Activated CD8-positive, alpha-beta T cell treated with anti-CD3 and anti-CD28 coated beads, Interleukin-2, amount 10 ng/mL, durations not matched to agents 7 days and 5 days (primary cell): ENCODE measurements around the gene MLST8. TPM values are rescaled to one million over a fixed set of nuclear protein-coding genes. Genes with fewer than 3 reads are reported as not detected.
A peak's percentile ranks its signal among the peaks of the same experiment; 100 is the strongest.

Experiments
- ATAC-seq: fragments of 150-1000 bp; cut with Tn5 transposase; one replicate; pipeline ENCODE4 v1.10.0; 2021; ENCODE audit warnings: moderate library complexity
- CTCF ChIA-PET: fragments of 350-600 bp; sonication (Branson Sonifier 250); formaldehyde crosslinking; loops from one replicate; lab custom pipeline; 2021; ENCODE audit warnings: antibody characterized with exemption; lab: Charles Lee
- POLR2A ChIA-PET: fragments of 350-600 bp; sonication (Branson Sonifier 250); formaldehyde crosslinking; loops from one replicate; lab custom pipeline; 2021; ENCODE audit warnings: antibody characterized with exemption; lab: Charles Lee
- DNase-seq: peaks from one replicate; pipeline ENCODE4 v3.0.0-alpha.2; 2020
- H3K27ac Mint-ChIP-seq: one replicate; pipeline ENCODE4 v1.8.0; 2021; ENCODE audit warnings: mild to moderate bottlenecking, mixed read lengths
- H3K27me3 Mint-ChIP-seq: one replicate; pipeline ENCODE4 v1.8.0; 2021; ENCODE audit warnings: low read depth, mixed read lengths
- H3K36me3 Mint-ChIP-seq: one replicate; pipeline ENCODE4 v1.8.0; 2021; ENCODE audit warnings: low read depth, mixed read lengths
- H3K4me1 Mint-ChIP-seq: one replicate; pipeline ENCODE4 v1.8.0; 2021; ENCODE audit warnings: low read depth, mixed read lengths
- H3K4me3 Mint-ChIP-seq: one replicate; pipeline ENCODE4 v1.8.0; 2021; ENCODE audit warnings: mild to moderate bottlenecking, mixed read lengths
- H3K9me3 Mint-ChIP-seq: one replicate; pipeline ENCODE4 v1.8.0; 2022; ENCODE audit warnings: mixed read lengths; ENCODE audit not compliant: insufficient read depth
- total RNA-seq, 2 experiments: library from RNA; stranded (reverse); gene quantifications; one replicate each; pipeline ENCODE4 v1.2.3, GENCODE V29; 2021

The MLST8 gene
- total RNA-seq, 2 experiments from 2014 or later = 34.5 to 37.8 TPM

DNA sequence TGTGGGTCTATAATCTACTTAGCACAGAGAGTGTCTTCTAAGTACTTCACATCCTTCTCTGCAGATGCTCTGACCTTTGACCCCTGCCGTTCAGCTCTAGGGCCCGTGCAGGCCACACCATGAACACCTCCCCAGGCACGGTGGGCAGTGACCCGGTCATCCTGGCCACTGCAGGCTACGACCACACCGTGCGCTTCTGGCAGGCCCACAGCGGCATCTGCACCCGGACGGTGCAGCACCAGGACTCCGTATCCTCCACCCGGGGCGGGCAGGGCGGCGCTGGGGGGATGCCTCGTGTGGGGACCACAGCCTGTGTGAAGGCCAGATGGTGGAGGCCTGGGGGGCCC lies 686 bp downstream of the MLST8 start:
- Mint-ChIP-seq H3K27me3 (peaks cover 5% of the 10 kb centered on the region), H3K36me3 (peaks cover 18% of the 10 kb centered on the region), H3K4me3 (peak overlapping the region; percentile 86), H3K9me3 (no peaks in the 10 kb centered on the region), H3K4me1 (peaks cover 24% of the 10 kb centered on the region), H3K27ac (peak overlapping the region; percentile 84)
- DNase-seq = no peak
- ChIA-PET POLR2A (interaction anchor here (0.5 to 2.0 kb wide), 6 partner anchors 8 to 262 kb away, joined by 3 to 9 read pairs (median 4); partner anchors contain the start of genes ECI1, PGP, RPS2 and TRAF7), CTCF (interaction anchor here (1.1 to 2.1 kb wide), 3 partner anchors 9 to 51 kb away, joined by 3 to 6 read pairs (median 5); partner anchors contain the start of genes ECI1, PGP and TRAF7)
- ATAC-seq = peak; percentile 12

DNA sequence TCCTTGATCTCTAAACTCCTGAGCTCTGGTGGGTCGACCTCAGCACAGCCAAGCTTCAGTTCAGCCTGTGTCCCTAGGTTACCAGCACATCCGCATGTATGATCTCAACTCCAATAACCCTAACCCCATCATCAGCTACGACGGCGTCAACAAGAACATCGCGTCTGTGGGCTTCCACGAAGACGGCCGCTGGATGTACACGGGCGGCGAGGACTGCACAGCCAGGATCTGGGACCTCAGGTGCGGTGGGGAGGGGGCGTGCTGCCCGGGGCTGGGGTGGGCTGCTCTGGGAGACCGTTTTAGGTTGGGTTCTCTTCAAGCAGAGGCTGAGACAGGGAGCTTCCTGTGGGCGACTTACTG lies 1.1 kb downstream of the MLST8 start:
- ChIA-PET CTCF (interaction anchor here (1.4 to 2.1 kb wide), 2 partner anchors 8 to 51 kb away, joined by 3 to 6 read pairs; partner anchors contain the start of genes PGP and TRAF7), POLR2A (interaction anchor here (0.5 to 2.0 kb wide), 3 partner anchors 52 to 262 kb away, joined by 3 to 9 read pairs (median 3); partner anchors contain the start of gene TRAF7)
- Mint-ChIP-seq H3K27me3 (peaks cover 5% of the 10 kb centered on the region), H3K27ac (peak overlapping the region; percentile 84), H3K9me3 (no peaks in the 10 kb centered on the region), H3K4me3 (peak overlapping the region; percentile 86), H3K4me1 (peaks cover 25% of the 10 kb centered on the region), H3K36me3 (peaks cover 18% of the 10 kb centered on the region)
- ATAC-seq (no peak), DNase-seq (no peak)

DNA sequence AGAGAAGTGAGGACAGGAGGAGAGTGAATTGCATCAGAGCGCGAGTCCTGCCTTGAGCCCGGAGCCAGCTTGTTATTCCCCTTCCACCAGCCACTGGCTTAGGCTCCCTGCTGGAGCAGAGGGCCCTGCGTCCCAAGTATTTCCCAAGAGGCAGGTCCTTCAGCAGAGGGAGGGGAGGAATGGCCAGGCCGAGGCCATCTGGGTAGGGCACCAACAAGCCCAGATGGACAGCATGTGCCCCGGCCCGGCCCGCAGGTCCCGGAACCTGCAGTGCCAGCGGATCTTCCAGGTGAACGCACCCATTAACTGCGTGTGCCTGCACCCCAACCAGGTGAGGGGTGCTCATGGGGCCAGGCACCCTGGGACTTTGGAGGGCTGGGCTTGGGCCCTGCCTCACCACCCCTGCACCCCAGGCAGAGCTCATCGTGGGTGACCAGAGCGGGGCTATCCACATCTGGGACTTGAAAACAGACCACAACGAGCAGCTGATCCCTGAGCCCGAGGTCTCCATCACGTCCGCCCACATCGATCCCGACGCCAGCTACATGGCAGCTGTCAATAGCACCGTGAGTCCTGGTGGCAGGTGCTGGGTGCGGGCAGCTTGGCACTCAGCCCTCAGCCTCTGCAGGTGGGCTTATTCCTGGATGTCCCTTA lies 1.7 kb downstream of the MLST8 start:
- H3K9me3 Mint-ChIP-seq = no peaks in the 10 kb centered on the region
- no peak for ATAC-seq
- peaks cover 5% of the 10 kb centered on the region for H3K27me3 Mint-ChIP-seq
- H3K4me3 Mint-ChIP-seq = peak overlapping the region; percentile 86
- CTCF ChIA-PET = interaction anchor here (1.4 to 2.1 kb wide), 2 partner anchors 8 to 51 kb away, joined by 3 to 6 read pairs; partner anchors contain the start of genes PGP and TRAF7
- no peak for DNase-seq
- peaks cover 21% of the 10 kb centered on the region for H3K36me3 Mint-ChIP-seq
- peaks cover 30% of the 10 kb centered on the region for H3K4me1 Mint-ChIP-seq
- peak overlapping the region; percentile 84 for H3K27ac Mint-ChIP-seq
- POLR2A ChIA-PET = interaction anchor here (0.5 to 2.0 kb wide), 4 partner anchors 52 to 307 kb away, joined by 3 to 9 read pairs (median 3); partner anchors contain the start of gene TRAF7

- POLR2A ChIA-PET = interaction anchor here (1.5 kb wide), 1 partner anchor 307 kb away, joined by 3 read pairs; no protein-coding TSS in a partner anchor
- Mint-ChIP-seq H3K36me3 (peaks cover 28% of the 10 kb centered on the region), H3K27me3 (no peaks in the 10 kb centered on the region), H3K4me1 (peaks cover 37% of the 10 kb centered on the region), H3K4me3 (peak overlapping the region; percentile 86), H3K9me3 (no peaks in the 10 kb centered on the region), H3K27ac (peak overlapping the region; percentile 26)
- DNase-seq = no peak
- ATAC-seq = no peak
- CTCF ChIA-PET = no interaction called here
These were observed 2.6 kb downstream of the MLST8 start for GRCh38 chr16:2207872-2208271.

- Mint-ChIP-seq H3K27me3 (no peaks in the 10 kb centered on the region), H3K4me3 (no peak overlapping the region), H3K9me3 (no peaks in the 10 kb centered on the region), H3K27ac (no peak overlapping the region), H3K36me3 (peaks cover 31% of the 10 kb centered on the region), H3K4me1 (peaks cover 41% of the 10 kb centered on the region)
- ATAC-seq (no peak), DNase-seq (no peak)
- CTCF ChIA-PET = no interaction called here
- POLR2A ChIA-PET = interaction anchor here (1.5 kb wide), 1 partner anchor 306 kb away, joined by 3 read pairs; no protein-coding TSS in a partner anchor
These were observed 3.1 kb downstream of the MLST8 start for GRCh38 chr16:2208308-2208707.

DNA sequence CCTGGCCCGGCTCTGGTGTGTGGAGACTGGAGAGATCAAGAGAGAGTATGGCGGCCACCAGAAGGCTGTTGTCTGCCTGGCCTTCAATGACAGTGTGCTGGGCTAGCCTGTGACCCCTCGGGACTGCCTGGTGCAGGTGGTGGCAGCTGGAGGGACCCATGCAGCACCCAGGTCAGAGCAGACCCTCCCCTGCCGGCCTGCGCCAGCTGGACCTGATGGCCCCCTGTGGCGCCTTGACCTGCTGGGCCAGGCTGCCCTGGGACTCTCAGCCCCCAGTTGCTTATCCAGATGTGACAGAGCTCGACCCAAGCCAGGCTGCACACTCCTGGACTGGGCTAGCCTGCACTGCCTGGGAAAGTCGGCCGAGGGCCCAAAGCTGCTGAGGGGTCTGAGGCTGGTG lies 3.5 kb downstream of the MLST8 start:
- H3K4me1 Mint-ChIP-seq = peaks cover 44% of the 10 kb centered on the region
- CTCF ChIA-PET = no interaction called here
- no peak overlapping the region for H3K4me3 Mint-ChIP-seq
- no peak overlapping the region for H3K27ac Mint-ChIP-seq
- no peaks in the 10 kb centered on the region for H3K27me3 Mint-ChIP-seq
- POLR2A ChIA-PET = interaction anchor here (1.0 to 1.5 kb wide), 2 partner anchors 54 to 306 kb away, joined by 3 read pairs; no protein-coding TSS in a partner anchor
- H3K9me3 Mint-ChIP-seq = no peaks in the 10 kb centered on the region
- DNase-seq (no peak), ATAC-seq (no peak)
- peaks cover 34% of the 10 kb centered on the region for H3K36me3 Mint-ChIP-seq

GRCh38 chr16:2209258-2210008 lies 4.2 kb downstream of the MLST8 start:
- H3K4me3 Mint-ChIP-seq = no peak overlapping the region
- CTCF ChIA-PET = no interaction called here
- H3K36me3 Mint-ChIP-seq = peaks cover 34% of the 10 kb centered on the region
- DNase-seq (no peak), ATAC-seq (no peak)
- POLR2A ChIA-PET = interaction anchor here (1.0 kb wide), 1 partner anchor 55 kb away, joined by 3 read pairs; no protein-coding TSS in a partner anchor
- H3K4me1 Mint-ChIP-seq = peaks cover 42% of the 10 kb centered on the region
- H3K27me3 Mint-ChIP-seq = no peaks in the 10 kb centered on the region
- H3K9me3 Mint-ChIP-seq = no peaks in the 10 kb centered on the region
- H3K27ac Mint-ChIP-seq = no peak overlapping the region

GRCh38 chr16:2210009-2210332 lies 4.7 kb downstream of the MLST8 start:
- peaks cover 37% of the 10 kb centered on the region for H3K4me1 Mint-ChIP-seq
- no peaks in the 10 kb centered on the region for H3K9me3 Mint-ChIP-seq
- ChIA-PET POLR2A (no interaction called here), CTCF (no interaction called here)
- ATAC-seq = no peak
- peaks cover 34% of the 10 kb centered on the region for H3K36me3 Mint-ChIP-seq
- no peak overlapping the region for H3K4me3 Mint-ChIP-seq
- no peak overlapping the region for H3K27ac Mint-ChIP-seq
- DNase-seq = no peak
- H3K27me3 Mint-ChIP-seq = no peaks in the 10 kb centered on the region

- Mint-ChIP-seq H3K9me3 (no peaks in the 10 kb centered on the region), H3K36me3 (peaks cover 34% of the 10 kb centered on the region), H3K27me3 (no peaks in the 10 kb centered on the region), H3K4me3 (no peak within 1 kb of the TSS), H3K27ac (peak within 1 kb of the TSS; percentile 46), H3K4me1 (peaks cover 38% of the 10 kb centered on the region)
- ATAC-seq (no peak), DNase-seq (no peak)
- CTCF ChIA-PET = interaction anchor here (0.9 kb wide), 1 partner anchor 14 kb away, joined by 3 read pairs; no protein-coding TSS in a partner anchor
- POLR2A ChIA-PET = no interaction called here
These were observed 5.4 kb downstream of the MLST8 start, which contains the start of gene BRICD5 for GRCh38 chr16:2210386-2211365. TSS of gene BRICD5 (minus strand) at chr16:2210863. CDS start at chr16:2210833, 30 bp downstream.

DNA sequence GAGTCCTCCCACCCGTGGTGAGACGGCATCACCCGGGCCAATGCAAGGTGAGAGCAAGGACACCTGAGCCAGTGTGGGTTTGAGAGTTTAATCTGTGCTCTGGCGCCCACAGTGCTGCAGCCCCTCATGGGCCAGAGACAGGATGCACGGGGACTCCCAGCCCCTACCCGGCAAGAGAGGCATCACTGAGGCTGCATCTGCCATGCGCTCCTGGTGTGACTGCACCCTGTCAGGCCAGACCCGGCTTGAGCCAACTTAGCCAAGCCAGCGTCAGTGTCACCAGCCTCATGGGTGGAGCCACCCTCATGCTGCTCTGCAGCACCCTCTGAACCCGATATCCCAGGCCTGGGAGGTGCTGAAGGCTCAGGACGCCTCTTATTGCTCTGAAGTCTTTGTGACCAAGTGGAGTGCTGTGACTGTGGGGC lies 6.7 kb downstream of the MLST8 start:
- ATAC-seq (no peak), DNase-seq (no peak)
- no peaks in the 10 kb centered on the region for H3K9me3 Mint-ChIP-seq
- H3K36me3 Mint-ChIP-seq = peaks cover 31% of the 10 kb centered on the region
- H3K4me3 Mint-ChIP-seq = peak overlapping the region; percentile 52
- CTCF ChIA-PET = no interaction called here
- H3K27me3 Mint-ChIP-seq = no peaks in the 10 kb centered on the region
- H3K27ac Mint-ChIP-seq = peak overlapping the region; percentile 57
- peaks cover 32% of the 10 kb centered on the region for H3K4me1 Mint-ChIP-seq
- POLR2A ChIA-PET = no interaction called here
